SHP77 (cell line): ENCODE results near the gene MAP7.
A peak's percentile ranks its signal among the peaks of the same experiment; 100 is the strongest.
"Not testable (repeated sequence)": the region's sequence is repeated elsewhere in the genome, so short reads cannot be mapped to it uniquely, and the experiment has no call there.

Experiments
- DNase-seq, 2 experiments: peaks; one replicate each; lab custom pipeline; 2025; lab: John Stamatoyannopoulos, UW

MAP7 gene

GRCh38 chr6:136378888-136379287, 171.3 kb downstream of the MAP7 start:
- no peak for DNase-seq

GRCh38 chr6:136375836-136376235, 174.4 kb downstream of the MAP7 start:
- DNase-seq = not testable (repeated sequence)

GRCh38 chr6:136371959-136372358, 178.3 kb downstream of the MAP7 start:
- no peak for DNase-seq

GRCh38 chr6:136370988-136371728, 179.1 kb downstream of the MAP7 start:
- DNase-seq = no peak

- DNase-seq = peak; percentile 22 to 67
These were observed 184.4 kb downstream of the MAP7 start for GRCh38 chr6:136365776-136366354.

GRCh38 chr6:136362421-136363356, 187.5 kb downstream of the MAP7 start:
- no peak for DNase-seq

- no peak for DNase-seq
These were observed 188.4 kb downstream of the MAP7 start for GRCh38 chr6:136361787-136362186.

GRCh38 chr6:136360783-136361182, 189.4 kb downstream of the MAP7 start:
- no peak for DNase-seq

- no peak for DNase-seq
These were observed 190.4 kb downstream of the MAP7 start for GRCh38 chr6:136359851-136360250.

- no peak for DNase-seq
These were observed 198.6 kb downstream of the MAP7 start for GRCh38 chr6:136351518-136352110.

GRCh38 chr6:136350914-136351313, 199.3 kb downstream of the MAP7 start:
- DNase-seq = no peak

GRCh38 chr6:136347847-136348246, 202.4 kb downstream of the MAP7 start:
- DNase-seq = no peak

- no peak for DNase-seq
These were observed 205.1 kb downstream of the MAP7 start for GRCh38 chr6:136345145-136345544.

- no peak for DNase-seq
These were observed 205.8 kb downstream of the MAP7 start for GRCh38 chr6:136344420-136344819.

- no peak for DNase-seq
These were observed 206.5 kb downstream of the MAP7 start for GRCh38 chr6:136343700-136344099.

- DNase-seq = no peak
These were observed 206.9 kb downstream of the MAP7 start for GRCh38 chr6:136343275-136343674.

- no peak for DNase-seq
These were observed 208.3 kb downstream of the MAP7 start for GRCh38 chr6:136341967-136342366.

GRCh38 chr6:136341367-136341766, 208.9 kb downstream of the MAP7 start:
- DNase-seq = no peak

- DNase-seq = no peak
These were observed 211.7 kb downstream of the MAP7 start for GRCh38 chr6:136338486-136338885.

- no peak for DNase-seq
These were observed 212.6 kb downstream of the MAP7 start for GRCh38 chr6:136337606-136338005.

- no peak for DNase-seq
These were observed 213.1 kb downstream of the MAP7 start for GRCh38 chr6:136337121-136337520.

- DNase-seq = no peak
These were observed 214.4 kb downstream of the MAP7 start for GRCh38 chr6:136335736-136336363.
